A673 (cell line): Measurements from ENCODE around the gene MAP7D3. TPM values are rescaled to one million over a fixed set of nuclear protein-coding genes. Genes with fewer than 3 reads are reported as not detected.

ENCODE experiments used
- BruUV-seq: library from RNA; stranded (reverse); fragments of 400-500 nt; replicated peaks from 2 replicates; lab custom pipeline; 2021; lab: Mats Ljungman, UMichigan
- CTCF ChIA-PET: fragments of 300-600 bp; sonication (Branson Sonifier 250); formaldehyde crosslinking; loops from one replicate; lab custom pipeline; 2022; ENCODE audit warnings: antibody characterized with exemption; lab: Charles Lee
- POLR2A ChIA-PET: fragments of 300-600 bp; sonication (Branson Sonifier 250); formaldehyde crosslinking; loops from one replicate; lab custom pipeline; 2022; ENCODE audit warnings: antibody characterized with exemption; ENCODE audit not compliant: low non-redundant PET; lab: Charles Lee
- DNase-seq: peaks from one replicate; pipeline ENCODE4 v3.0.0-alpha.2; 2015; ENCODE audit warnings: low spot score
- H3K27ac ChIP-seq: fragments of 200-600 bp; sonication (generic); 2 replicates; pipeline ENCODE4 v1.5.1; 2016; ENCODE audit warnings: mixed run types, low read depth, mild to moderate bottlenecking, mixed read lengths, antibody characterized with exemption, low read length; ENCODE audit not compliant: poor library complexity, severe bottlenecking
- H3K27me3 ChIP-seq: fragments of 200-600 bp; sonication (generic); replicated peaks from 2 replicates; pipeline ENCODE4 v1.6.1; 2017; ENCODE audit warnings: mixed run types, low read depth, mild to moderate bottlenecking, mixed read lengths, antibody characterized with exemption, low read length; ENCODE audit not compliant: insufficient read depth, poor library complexity
- H3K36me3 ChIP-seq: fragments of 200-600 bp; sonication (generic); 2 replicates; pipeline ENCODE4 v1.6.1; 2016; ENCODE audit warnings: mixed run types, mild to moderate bottlenecking, mixed read lengths, antibody characterized with exemption, low read length; ENCODE audit not compliant: insufficient read depth, poor library complexity, severe bottlenecking
- H3K4me1 ChIP-seq: fragments of 200-600 bp; sonication (generic); 2 replicates; pipeline ENCODE4 v1.6.1; 2017; ENCODE audit warnings: mixed run types, mild to moderate bottlenecking, mixed read lengths, antibody characterized with exemption, low read length; ENCODE audit not compliant: insufficient read depth, poor library complexity, severe bottlenecking
- H3K4me3 ChIP-seq: fragments of 200-600 bp; sonication (generic); 2 replicates; pipeline ENCODE4 v1.5.1; 2016; ENCODE audit warnings: low read depth, mixed run types, mild to moderate bottlenecking, mixed read lengths, low read length; ENCODE audit not compliant: poor library complexity, severe bottlenecking
- H3K9me3 ChIP-seq: fragments of 200-600 bp; sonication (generic); 2 replicates; pipeline ENCODE4 v1.6.1; 2016; ENCODE audit warnings: mixed run types, low read depth, mild to moderate bottlenecking, mixed read lengths, antibody characterized with exemption, low read length; ENCODE audit not compliant: poor library complexity, severe bottlenecking
- CTCF ChIP-seq: fragments of 300-800, 200-600 bp; sonication (generic); conservative IDR thresholded peaks from 2 replicates; pipeline ENCODE4 v1.5.1; 2017; ENCODE audit warnings: low read depth, mild to moderate bottlenecking, antibody characterized with exemption, low read length, moderate library complexity, mixed read lengths
- EZH2 ChIP-seq: fragments of 200-600 bp; sonication (generic); IDR thresholded peaks from 2 replicates; pipeline ENCODE4 v1.6.1; 2017; ENCODE audit warnings: borderline replicate concordance, low read depth, mild to moderate bottlenecking, mixed read lengths, antibody characterized with exemption, low read length; ENCODE audit not compliant: poor library complexity, severe bottlenecking
- intact Hi-C: fragments of 100-400 bp; cut with micrococcal nuclease; formaldehyde crosslinking; loops from one replicate; pipeline ENCODE4 v1.10.0; 2022; ENCODE audit not compliant: unreplicated experiment
- total RNA-seq: library from RNA; stranded (reverse); gene quantifications from 2 replicates; pipeline ENCODE4 v1.2.3, GENCODE V29; 2021

Gene MAP7D3
- total RNA-seq, 1 experiment from 2014 or later, result 12.9 TPM

- no peaks in the 10 kb centered on the region for H3K4me1 ChIP-seq
- no peak overlapping the region for H3K27ac ChIP-seq
- H3K27me3 ChIP-seq, result no peaks in the 10 kb centered on the region
- intact Hi-C loops, result no loop called here
- ChIA-PET CTCF (no interaction called here), POLR2A (no interaction called here)
- TF ChIP-seq CTCF, result no peak
- no peak for TF ChIP-seq EZH2
- no peaks in the 10 kb centered on the region for H3K36me3 ChIP-seq
- no peak overlapping the region for H3K4me3 ChIP-seq
- H3K9me3 ChIP-seq, result no peaks in the 10 kb centered on the region
- no TSS peak for BruUV-seq
- no peak for DNase-seq
Observed at GRCh38 chrX:136260776-136261175, 9.6 kb upstream of the MAP7D3 start.

GRCh38 chrX:136259543-136259942 lies 8.3 kb upstream of the MAP7D3 start:
- TF ChIP-seq EZH2 (no peak), CTCF (no peak)
- no peaks in the 10 kb centered on the region for H3K4me1 ChIP-seq
- H3K36me3 ChIP-seq, result no peaks in the 10 kb centered on the region
- H3K4me3 ChIP-seq, result no peak overlapping the region
- H3K27me3 ChIP-seq, result no peaks in the 10 kb centered on the region
- CTCF ChIA-PET, result no interaction called here
- BruUV-seq, result no TSS peak
- POLR2A ChIA-PET, result no interaction called here
- H3K27ac ChIP-seq, result no peak overlapping the region
- DNase-seq, result no peak
- H3K9me3 ChIP-seq, result no peaks in the 10 kb centered on the region
- intact Hi-C loops, result no loop called here

GRCh38 chrX:136258951-136259350 lies 7.8 kb upstream of the MAP7D3 start:
- Histone ChIP-seq H3K27me3 (no peaks in the 10 kb centered on the region), H3K4me1 (no peaks in the 10 kb centered on the region), H3K4me3 (no peak overlapping the region), H3K27ac (no peak overlapping the region), H3K9me3 (no peaks in the 10 kb centered on the region), H3K36me3 (no peaks in the 10 kb centered on the region)
- ChIA-PET POLR2A (no interaction called here), CTCF (no interaction called here)
- intact Hi-C loops, result no loop called here
- no peak for DNase-seq
- BruUV-seq, result no TSS peak
- TF ChIP-seq EZH2 (no peak), CTCF (no peak)
